GM12801 (cell line): ENCODE results near the gene ST3GAL2.

Experiments
- TF ChIP-seq, protein P1 (sequence below): IDR thresholded peaks from one replicate; pipeline ENCODE4 v1.5.1; 2011; ENCODE audit warnings: control low read depth; ENCODE audit not compliant: insufficient read length; ENCODE audit errors: extremely low read depth

ST3GAL2 gene

GRCh38 chr16:70395345-70395901, 43.5 kb downstream of the ST3GAL2 start:
- TF ChIP-seq, protein P1, sequence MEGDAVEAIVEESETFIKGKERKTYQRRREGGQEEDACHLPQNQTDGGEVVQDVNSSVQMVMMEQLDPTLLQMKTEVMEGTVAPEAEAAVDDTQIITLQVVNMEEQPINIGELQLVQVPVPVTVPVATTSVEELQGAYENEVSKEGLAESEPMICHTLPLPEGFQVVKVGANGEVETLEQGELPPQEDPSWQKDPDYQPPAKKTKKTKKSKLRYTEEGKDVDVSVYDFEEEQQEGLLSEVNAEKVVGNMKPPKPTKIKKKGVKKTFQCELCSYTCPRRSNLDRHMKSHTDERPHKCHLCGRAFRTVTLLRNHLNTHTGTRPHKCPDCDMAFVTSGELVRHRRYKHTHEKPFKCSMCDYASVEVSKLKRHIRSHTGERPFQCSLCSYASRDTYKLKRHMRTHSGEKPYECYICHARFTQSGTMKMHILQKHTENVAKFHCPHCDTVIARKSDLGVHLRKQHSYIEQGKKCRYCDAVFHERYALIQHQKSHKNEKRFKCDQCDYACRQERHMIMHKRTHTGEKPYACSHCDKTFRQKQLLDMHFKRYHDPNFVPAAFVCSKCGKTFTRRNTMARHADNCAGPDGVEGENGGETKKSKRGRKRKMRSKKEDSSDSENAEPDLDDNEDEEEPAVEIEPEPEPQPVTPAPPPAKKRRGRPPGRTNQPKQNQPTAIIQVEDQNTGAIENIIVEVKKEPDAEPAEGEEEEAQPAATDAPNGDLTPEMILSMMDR = no peak

- TF ChIP-seq, protein P1 = no peak
These were observed 44.0 kb downstream of the ST3GAL2 start for GRCh38 chr16:70394853-70395252.

DNA sequence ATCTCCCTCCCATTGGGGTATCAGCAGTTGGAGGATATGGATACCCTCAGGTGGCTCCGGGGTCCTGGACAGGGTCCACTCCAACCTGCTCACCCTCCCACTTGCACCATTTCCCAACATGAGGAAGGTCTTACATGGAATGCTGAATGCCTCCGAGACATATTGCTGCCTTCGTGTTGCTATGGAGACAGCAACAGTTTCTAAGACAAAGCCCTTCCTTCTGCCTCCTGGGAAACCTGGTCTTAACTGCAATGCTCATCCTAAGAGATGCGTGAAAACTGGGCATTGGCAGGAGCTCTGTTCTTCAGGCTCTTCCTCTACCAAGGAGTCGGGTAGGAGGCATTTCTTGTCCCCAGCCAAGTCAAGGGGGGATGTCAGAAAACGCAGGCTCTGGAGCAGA, 45.2 kb downstream of the ST3GAL2 start:
- TF ChIP-seq, protein P1 = no peak

GRCh38 chr16:70392606-70393005, 46.3 kb downstream of the ST3GAL2 start:
- TF ChIP-seq, protein P1 = no peak

DNA sequence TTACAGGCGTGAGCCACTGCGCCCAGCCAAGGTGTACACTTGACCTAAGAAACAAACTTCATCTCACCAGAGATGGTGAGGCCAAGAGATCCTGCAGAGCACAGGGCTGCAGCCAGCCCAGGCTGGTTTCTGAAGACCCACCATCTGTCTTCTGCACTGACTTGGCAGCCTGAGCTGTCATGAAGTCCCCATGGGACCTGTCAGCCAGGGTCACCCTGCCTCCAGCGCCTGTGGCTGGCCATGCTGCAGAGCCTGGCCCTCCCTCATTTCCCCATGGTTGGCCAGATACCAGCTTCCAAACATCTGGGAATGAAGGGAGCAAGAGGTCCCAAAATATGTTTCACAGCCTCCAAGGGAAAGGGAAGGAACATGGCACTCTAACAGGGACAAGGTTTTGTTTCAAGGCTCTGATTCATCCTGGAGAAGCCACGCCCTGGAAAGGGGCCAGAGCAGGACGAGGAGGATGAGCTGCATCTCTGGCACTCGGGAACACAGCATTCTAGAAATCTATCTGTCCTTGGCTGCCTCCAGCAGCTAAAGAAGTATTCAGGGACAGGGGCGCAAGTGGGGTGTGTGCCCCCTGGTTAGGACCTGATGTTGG, 46.9 kb downstream of the ST3GAL2 start:
- TF ChIP-seq, protein P1 = no peak

DNA sequence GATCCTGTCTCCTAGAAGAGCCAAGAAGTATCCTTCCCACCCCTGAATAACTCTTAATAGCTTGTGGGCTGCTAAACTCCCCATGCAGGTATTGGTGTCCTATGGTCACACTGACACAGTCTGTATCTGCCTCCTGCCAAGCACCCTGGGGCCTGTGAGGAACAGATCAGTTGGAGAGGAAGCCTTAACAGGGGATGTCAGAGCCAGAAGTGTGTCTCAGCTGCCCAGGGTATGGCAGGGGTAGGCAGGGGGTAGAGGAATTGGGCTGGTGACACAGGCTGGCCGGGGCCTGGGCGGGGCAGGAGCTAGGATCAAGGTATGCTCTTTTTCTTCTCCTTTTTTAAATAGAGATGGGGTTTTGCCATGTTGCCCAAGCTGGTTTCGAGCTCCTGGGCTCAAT, 47.5 kb downstream of the ST3GAL2 start:
- TF ChIP-seq, protein P1 = no peak

GRCh38 chr16:70390774-70391173, 48.1 kb downstream of the ST3GAL2 start:
- TF ChIP-seq, protein P1 = no peak
